Ishikawa (cell line): ENCODE results near the gene ATXN10.

ENCODE experiments used
- CEBPB ChIP-seq: IDR thresholded peaks from 2 replicates; pipeline ENCODE4 v1.6.1; 2012
- CREB1 ChIP-seq: IDR thresholded peaks from 2 replicates; pipeline ENCODE4 v1.6.1; 2012; ENCODE audit warnings: low read depth
- EGR1 ChIP-seq: IDR thresholded peaks from 2 replicates; pipeline ENCODE4 v1.6.1; 2012
- EP300 ChIP-seq: IDR thresholded peaks from 2 replicates; pipeline ENCODE4 v1.6.1; 2012; ENCODE audit warnings: borderline replicate concordance
- FOXM1 ChIP-seq: IDR thresholded peaks from 2 replicates; pipeline ENCODE4 v1.6.1; 2012; ENCODE audit warnings: low read depth, borderline replicate concordance
- NFIC ChIP-seq: IDR thresholded peaks from 2 replicates; pipeline ENCODE4 v1.6.1; 2012
- RAD21 ChIP-seq: IDR thresholded peaks from 2 replicates; pipeline ENCODE4 v1.6.1; 2012; ENCODE audit warnings: low read depth
- TAF1 ChIP-seq: IDR thresholded peaks from 2 replicates; pipeline ENCODE4 v1.6.1; 2012; ENCODE audit warnings: low read depth, mild to moderate bottlenecking
- TCF12 ChIP-seq: IDR thresholded peaks from 2 replicates; pipeline ENCODE4 v1.6.1; 2012; ENCODE audit warnings: low read depth
- TEAD4 ChIP-seq: IDR thresholded peaks from 2 replicates; pipeline ENCODE4 v1.6.1; 2012
- YY1 ChIP-seq: IDR thresholded peaks from 2 replicates; pipeline ENCODE4 v1.6.1; 2012; ENCODE audit warnings: low read depth
- ZBTB7A ChIP-seq: IDR thresholded peaks from 2 replicates; pipeline ENCODE4 v1.6.1; 2012; ENCODE audit warnings: low read depth
- TF ChIP-seq, protein P1 (sequence below): IDR thresholded peaks from 2 replicates; pipeline ENCODE4 v1.6.1; 2012
- TF ChIP-seq, protein P2 (sequence below): IDR thresholded peaks from 2 replicates; pipeline ENCODE4 v1.6.1; 2012; ENCODE audit warnings: low read depth, mild to moderate bottlenecking
- TF ChIP-seq, protein P3 (sequence below): IDR thresholded peaks from 2 replicates; pipeline ENCODE4 v1.6.1; 2012

ATXN10 gene

GRCh38 chr22:45790401-45790800 lies 118.8 kb downstream of the ATXN10 start:
- TF ChIP-seq EGR1 (no peak), EP300 (no peak), TCF12 (no peak), TAF1 (no peak), FOXM1 (no peak), CREB1 (no peak), RAD21 (no peak), ZBTB7A (no peak), TEAD4 (no peak), NFIC (no peak), CEBPB (no peak), YY1 (no peak)
- TF ChIP-seq, protein P1, sequence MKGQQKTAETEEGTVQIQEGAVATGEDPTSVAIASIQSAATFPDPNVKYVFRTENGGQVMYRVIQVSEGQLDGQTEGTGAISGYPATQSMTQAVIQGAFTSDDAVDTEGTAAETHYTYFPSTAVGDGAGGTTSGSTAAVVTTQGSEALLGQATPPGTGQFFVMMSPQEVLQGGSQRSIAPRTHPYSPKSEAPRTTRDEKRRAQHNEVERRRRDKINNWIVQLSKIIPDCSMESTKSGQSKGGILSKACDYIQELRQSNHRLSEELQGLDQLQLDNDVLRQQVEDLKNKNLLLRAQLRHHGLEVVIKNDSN = no peak
- TF ChIP-seq, protein P2, sequence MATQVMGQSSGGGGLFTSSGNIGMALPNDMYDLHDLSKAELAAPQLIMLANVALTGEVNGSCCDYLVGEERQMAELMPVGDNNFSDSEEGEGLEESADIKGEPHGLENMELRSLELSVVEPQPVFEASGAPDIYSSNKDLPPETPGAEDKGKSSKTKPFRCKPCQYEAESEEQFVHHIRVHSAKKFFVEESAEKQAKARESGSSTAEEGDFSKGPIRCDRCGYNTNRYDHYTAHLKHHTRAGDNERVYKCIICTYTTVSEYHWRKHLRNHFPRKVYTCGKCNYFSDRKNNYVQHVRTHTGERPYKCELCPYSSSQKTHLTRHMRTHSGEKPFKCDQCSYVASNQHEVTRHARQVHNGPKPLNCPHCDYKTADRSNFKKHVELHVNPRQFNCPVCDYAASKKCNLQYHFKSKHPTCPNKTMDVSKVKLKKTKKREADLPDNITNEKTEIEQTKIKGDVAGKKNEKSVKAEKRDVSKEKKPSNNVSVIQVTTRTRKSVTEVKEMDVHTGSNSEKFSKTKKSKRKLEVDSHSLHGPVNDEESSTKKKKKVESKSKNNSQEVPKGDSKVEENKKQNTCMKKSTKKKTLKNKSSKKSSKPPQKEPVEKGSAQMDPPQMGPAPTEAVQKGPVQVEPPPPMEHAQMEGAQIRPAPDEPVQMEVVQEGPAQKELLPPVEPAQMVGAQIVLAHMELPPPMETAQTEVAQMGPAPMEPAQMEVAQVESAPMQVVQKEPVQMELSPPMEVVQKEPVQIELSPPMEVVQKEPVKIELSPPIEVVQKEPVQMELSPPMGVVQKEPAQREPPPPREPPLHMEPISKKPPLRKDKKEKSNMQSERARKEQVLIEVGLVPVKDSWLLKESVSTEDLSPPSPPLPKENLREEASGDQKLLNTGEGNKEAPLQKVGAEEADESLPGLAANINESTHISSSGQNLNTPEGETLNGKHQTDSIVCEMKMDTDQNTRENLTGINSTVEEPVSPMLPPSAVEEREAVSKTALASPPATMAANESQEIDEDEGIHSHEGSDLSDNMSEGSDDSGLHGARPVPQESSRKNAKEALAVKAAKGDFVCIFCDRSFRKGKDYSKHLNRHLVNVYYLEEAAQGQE = no peak
- TF ChIP-seq, protein P3, sequence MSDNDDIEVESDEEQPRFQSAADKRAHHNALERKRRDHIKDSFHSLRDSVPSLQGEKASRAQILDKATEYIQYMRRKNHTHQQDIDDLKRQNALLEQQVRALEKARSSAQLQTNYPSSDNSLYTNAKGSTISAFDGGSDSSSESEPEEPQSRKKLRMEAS = no peak

GRCh38 chr22:45793161-45793560 lies 121.5 kb downstream of the ATXN10 start:
- no peak for TF ChIP-seq CREB1
- TF ChIP-seq FOXM1 = no peak

DNA sequence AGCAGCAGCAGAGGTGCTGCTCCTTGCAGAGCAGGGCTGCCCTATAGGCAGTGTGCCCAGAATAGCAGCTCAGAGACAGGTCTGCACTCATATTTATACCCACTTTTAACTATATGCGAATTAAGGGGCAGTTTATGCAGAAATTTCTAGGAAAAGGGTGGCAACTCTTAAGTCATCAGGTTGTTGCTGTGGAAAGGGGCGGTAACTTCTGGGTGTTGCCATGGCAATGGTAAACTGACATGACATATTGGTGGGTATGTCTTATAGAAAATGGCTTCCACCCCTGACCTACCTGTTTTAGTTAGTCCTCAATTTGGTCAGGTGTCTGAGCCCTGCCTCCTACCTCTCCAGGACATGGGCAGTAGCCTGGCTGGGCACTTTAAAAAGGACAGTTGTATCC lies 122.3 kb downstream of the ATXN10 start:
- no peak for TF ChIP-seq TAF1
- TF ChIP-seq CEBPB = no peak
- TF ChIP-seq TCF12 = no peak
- no peak for TF ChIP-seq NFIC
- TF ChIP-seq TEAD4 = no peak
- no peak for TF ChIP-seq YY1
- TF ChIP-seq EGR1 = no peak
- no peak for TF ChIP-seq RAD21
- TF ChIP-seq ZBTB7A = no peak
- TF ChIP-seq CREB1 = no peak

GRCh38 chr22:45799291-45799690 lies 127.7 kb downstream of the ATXN10 start:
- TF ChIP-seq TCF12 = no peak
- no peak for TF ChIP-seq CREB1
- TF ChIP-seq, protein P3 = no peak

DNA sequence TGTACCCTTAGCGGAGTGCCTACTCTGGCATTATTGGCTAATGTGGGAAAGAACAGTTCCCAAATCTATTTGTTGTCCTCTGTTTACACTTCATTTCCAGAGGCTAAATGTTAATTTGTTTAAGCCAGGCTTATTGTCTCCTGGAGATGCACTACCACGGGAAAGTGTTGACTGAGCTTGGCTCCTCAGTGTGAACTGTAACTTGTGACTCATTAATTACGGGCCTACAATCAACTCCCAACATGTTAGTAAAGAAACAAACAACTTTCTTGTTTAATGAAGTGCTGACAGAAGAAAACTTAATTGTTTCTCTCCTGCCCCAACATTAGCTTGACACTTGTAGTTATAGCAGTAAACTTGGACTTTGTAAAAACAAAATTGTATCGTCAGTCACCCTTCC lies 130.4 kb downstream of the ATXN10 start:
- no peak for TF ChIP-seq NFIC
- no peak for TF ChIP-seq FOXM1
- TF ChIP-seq, protein P1 = no peak
- TF ChIP-seq, protein P2 = no peak
- TF ChIP-seq CEBPB = no peak
- TF ChIP-seq TEAD4 = no peak
- no peak for TF ChIP-seq YY1
- no peak for TF ChIP-seq CREB1

DNA sequence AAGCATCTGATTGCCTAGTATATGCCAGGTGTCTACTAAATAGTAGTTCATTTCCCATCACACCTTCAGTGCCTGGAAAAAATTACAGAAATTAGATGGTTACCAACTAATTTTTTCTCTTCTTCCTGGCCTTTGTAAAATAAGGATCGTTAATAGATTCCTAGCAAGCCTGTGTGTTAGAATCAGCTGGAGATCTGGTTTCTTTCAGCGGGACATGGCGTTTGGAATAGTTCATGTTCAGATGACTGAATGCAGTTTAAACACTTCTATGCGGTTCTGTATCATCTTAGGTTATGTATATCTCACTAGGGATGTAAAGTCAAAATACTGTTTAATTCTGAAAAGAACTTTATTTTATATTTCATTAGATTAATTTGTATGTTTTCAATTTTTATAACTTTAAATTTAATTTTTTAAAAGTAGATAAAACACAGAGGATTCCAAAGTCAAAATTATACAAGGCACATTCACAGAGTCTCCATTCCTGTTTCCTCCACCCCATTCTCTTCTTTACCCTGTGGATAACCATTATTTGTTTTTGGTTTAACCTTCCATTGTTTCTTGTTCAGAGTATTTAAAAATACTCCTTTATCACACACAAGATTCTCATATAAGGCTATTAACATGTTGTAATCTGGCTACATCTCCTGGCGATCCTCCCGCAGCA lies 132.8 kb downstream of the ATXN10 start:
- TF ChIP-seq EGR1 (no peak), ZBTB7A (no peak), NFIC (no peak), TCF12 (no peak), YY1 (no peak), TEAD4 (no peak)
- TF ChIP-seq, protein P1 = no peak
